LNCaP clone FGC (cell line): ENCODE data around the gene GOLGA7B.

Experiments
- DNase-seq: peaks from one replicate; pipeline ENCODE4 v3.0.0-alpha.2; 2011; ENCODE audit warnings: low read depth
- H3K4me3 ChIP-seq: 2 replicates; pipeline ENCODE4 v1.5.1; 2011; ENCODE audit warnings: mild to moderate bottlenecking, low read depth, low read length, control low read depth
- TF ChIP-seq, protein P1 (sequence below): IDR thresholded peaks from 2 replicates; pipeline ENCODE4 v1.5.1; 2012; ENCODE audit warnings: mild to moderate bottlenecking; ENCODE audit not compliant: control insufficient read depth, insufficient read depth; ENCODE audit errors: extremely low read depth

GOLGA7B gene

DNA sequence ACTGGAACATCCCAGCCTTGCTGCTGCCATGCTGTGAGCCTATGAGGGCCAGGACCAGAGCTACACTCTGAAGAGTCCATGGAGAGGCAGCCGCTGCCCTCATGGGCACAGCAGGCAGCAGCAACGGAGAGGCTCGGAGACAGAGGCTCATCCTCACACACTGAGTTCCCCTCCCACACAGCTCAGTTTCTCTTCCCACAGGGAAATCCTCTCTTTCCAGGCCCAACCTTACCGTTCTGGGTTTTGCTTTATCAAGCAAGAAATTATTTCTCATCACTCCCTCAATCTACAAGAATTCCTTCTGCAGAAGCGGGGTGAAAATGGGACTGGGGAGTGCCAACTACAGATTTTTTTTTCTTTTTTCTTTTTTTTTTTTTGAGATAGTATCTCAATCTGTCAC lies 36.6 kb downstream of the GOLGA7B start:
- H3K4me3 ChIP-seq: no peak overlapping the region
- no peak for DNase-seq
- TF ChIP-seq, protein P1, sequence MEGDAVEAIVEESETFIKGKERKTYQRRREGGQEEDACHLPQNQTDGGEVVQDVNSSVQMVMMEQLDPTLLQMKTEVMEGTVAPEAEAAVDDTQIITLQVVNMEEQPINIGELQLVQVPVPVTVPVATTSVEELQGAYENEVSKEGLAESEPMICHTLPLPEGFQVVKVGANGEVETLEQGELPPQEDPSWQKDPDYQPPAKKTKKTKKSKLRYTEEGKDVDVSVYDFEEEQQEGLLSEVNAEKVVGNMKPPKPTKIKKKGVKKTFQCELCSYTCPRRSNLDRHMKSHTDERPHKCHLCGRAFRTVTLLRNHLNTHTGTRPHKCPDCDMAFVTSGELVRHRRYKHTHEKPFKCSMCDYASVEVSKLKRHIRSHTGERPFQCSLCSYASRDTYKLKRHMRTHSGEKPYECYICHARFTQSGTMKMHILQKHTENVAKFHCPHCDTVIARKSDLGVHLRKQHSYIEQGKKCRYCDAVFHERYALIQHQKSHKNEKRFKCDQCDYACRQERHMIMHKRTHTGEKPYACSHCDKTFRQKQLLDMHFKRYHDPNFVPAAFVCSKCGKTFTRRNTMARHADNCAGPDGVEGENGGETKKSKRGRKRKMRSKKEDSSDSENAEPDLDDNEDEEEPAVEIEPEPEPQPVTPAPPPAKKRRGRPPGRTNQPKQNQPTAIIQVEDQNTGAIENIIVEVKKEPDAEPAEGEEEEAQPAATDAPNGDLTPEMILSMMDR: no peak

DNA sequence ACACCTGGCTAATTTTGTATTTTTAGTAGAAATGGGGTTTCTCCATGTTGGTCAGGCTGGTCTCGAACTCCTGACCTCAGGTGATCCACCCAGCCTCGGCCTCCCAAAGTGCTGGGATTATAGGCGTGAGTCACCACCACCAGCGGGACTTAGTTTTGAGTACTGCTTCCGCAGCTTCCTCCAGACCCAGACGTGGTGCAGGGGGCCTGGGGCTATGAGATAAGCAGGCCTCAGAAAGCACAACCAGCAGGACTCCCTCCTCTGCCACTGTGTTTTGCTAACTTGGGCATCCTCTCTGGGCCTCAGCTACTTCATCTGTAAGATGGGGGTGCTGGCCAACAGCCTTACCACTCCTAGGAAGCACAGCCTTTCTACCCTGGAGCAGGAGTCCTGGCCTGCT lies 37.8 kb downstream of the GOLGA7B start:
- no peak overlapping the region for H3K4me3 ChIP-seq
- TF ChIP-seq, protein P1: no peak
- DNase-seq: no peak

DNA sequence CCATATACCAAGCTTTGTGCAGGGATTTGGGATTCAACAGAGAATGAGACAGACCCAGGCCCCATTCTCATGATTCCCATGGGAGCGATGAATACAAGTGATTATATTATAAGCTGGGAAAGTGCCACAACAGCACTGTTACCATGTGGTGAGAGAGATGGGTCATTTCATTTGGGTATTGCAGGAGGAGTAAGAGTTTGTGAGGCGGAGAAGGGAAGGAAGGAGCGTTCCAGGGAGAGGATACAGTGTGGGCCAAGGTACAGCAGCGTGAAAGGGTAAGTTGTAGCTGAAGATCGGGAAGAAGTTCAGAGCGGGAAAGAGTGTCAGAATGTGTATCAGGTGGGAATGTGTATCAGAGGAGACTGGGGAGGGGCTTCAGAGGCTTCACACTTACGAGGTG lies 38.5 kb downstream of the GOLGA7B start:
- TF ChIP-seq, protein P1: no peak
- no peak for DNase-seq

DNA sequence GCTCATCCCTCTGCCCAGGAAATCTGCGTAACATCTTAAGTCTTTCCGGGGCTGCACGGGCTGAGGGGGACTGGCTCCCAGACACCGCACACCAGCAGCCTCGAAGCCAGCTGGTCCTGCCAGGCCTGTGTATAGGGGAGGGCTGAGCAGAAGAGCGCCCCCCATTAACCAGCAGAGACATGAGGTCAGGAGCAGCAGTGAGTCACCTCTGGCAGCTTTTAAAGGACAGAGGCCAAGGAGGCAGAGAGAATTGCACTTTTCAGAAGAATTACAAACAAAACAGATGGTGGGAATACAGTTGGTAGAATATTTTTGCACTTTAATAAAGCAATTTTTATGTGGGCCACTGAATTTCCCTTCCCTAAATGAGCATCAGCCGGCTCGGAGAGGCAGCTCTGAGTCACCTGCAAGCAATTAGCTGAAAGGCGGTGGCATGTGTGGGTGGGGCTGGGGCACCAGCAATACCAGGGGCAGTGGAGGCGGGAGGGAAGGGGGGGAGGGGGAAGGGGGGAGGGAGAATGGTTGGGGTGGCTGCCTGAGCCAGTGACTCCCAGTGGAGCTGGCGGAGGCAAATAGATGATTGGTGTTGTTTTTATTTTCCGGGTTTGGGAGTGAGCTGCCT lies 39.1 kb downstream of the GOLGA7B start:
- DNase-seq: no peak
- H3K4me3 ChIP-seq: no peak overlapping the region
- TF ChIP-seq, protein P1: no peak

More for the DNA sequence above, 38.5 kb downstream of the GOLGA7B start:
- H3K4me3 ChIP-seq: no peak overlapping the region

DNA sequence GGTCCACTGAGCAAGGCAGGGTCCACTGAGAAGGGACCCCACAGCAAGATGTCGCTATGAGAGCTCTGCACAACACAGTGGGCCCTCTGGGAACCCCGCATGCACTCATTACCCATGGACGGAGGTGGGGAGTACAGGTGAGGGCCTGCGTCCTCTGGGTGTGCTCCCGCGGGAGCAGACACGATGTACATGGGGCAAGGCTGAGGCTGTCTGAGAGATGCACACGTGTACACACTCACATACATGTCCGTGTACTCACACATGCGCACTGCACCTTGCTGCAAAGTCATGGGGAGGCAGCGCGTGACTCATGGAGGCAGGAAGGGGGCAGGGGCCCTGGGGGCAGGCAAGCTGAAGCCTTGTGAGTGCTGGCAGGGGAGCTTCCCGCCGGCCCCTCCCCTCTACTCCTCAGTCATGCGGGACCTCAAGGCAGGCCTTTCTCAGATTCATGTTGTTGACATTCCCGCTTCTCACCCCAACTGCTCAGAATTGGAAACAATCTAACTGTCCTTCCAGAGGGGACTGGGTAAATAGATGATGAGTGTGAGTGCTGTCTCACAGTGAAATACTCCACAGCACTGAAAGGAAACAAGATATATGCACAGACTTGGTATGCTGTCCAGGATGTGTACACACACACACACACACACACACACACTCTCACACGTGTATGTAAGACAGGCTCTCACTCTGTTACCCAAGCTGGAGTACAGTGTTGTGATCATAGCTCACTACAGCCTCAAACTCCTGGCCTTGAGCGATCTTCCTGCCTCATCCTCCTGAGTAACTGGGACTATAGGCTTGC lies 40.0 kb downstream of the GOLGA7B start:
- TF ChIP-seq, protein P1: no peak
- DNase-seq: no peak
- H3K4me3 ChIP-seq: no peak overlapping the region

DNA sequence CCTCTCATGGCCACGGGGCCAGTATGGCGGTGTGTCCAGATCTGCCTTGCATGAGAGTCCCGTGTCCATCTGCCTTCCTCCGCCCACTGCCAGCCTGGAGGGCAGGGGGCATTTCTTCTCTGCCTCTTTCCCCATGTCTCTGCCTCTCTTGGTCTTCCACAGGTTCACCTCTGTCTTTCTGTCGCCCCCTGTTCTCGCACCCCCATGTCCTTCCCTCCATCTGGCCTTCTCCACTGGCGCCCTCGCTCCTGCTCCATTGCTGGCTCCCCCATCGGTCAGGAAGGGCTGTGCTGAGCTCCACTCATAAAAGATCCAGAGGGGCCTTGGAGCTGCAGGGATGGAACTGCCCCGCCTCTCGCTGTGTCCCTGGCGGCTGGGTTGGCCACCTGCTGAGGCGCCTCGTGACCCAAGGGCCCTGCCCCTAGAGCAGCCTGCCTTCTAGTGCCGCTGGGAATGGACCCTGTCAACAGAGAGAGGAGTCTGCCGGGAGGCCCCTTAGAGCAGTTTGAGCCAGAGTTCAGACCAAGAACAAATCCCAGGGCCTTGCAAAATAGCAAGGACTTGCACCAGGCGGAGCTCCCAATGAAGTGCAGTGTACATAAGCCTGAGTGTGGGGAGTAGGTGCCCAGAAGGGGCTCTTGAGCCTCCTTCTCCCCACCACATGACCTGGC lies 42.0 kb downstream of the GOLGA7B start:
- H3K4me3 ChIP-seq: no peak overlapping the region
- TF ChIP-seq, protein P1: no peak
- no peak for DNase-seq
